CD4-positive, alpha-beta memory T cell (primary cell): ENCODE measurements around the gene STMN1. TPM values are rescaled to one million over a fixed set of nuclear protein-coding genes. Genes with fewer than 3 reads are reported as not detected.

Source experiments
- CTCF ChIA-PET: fragments of 350-600 bp; sonication (Branson Sonifier 250); formaldehyde crosslinking; loops from one replicate; lab custom pipeline; 2021; ENCODE audit warnings: inconsistent platforms; ENCODE audit not compliant: partially characterized antibody; lab: Charles Lee
- POLR2A ChIA-PET: fragments of 350-600 bp; sonication (Branson Sonifier 250); formaldehyde crosslinking; loops from one replicate; lab custom pipeline; 2021; ENCODE audit not compliant: partially characterized antibody; lab: Charles Lee
- DNase-seq, 5 donors: peaks; one replicate each; pipeline versions ENCODE4 v3.0.0 to v3.0.0-alpha.2; 2020 to 2022; ENCODE audit warnings: mixed read lengths in 1 of 5
- H3K27ac ChIP-seq: one replicate; pipeline ENCODE4 v1.7.0; 2013; ENCODE audit warnings: low read depth, low read length
- H3K27me3 ChIP-seq: 2 replicates; pipeline ENCODE4 v1.7.0; 2013; ENCODE audit warnings: mild to moderate bottlenecking, low read length, moderate library complexity; ENCODE audit not compliant: insufficient read depth
- H3K36me3 ChIP-seq: 2 replicates; pipeline ENCODE4 v1.7.0; 2013; ENCODE audit warnings: mild to moderate bottlenecking, low read length, moderate library complexity; ENCODE audit not compliant: insufficient read depth
- H3K4me1 ChIP-seq: 2 replicates; pipeline ENCODE4 v1.7.0; 2013; ENCODE audit warnings: mild to moderate bottlenecking, low read length, moderate library complexity; ENCODE audit not compliant: insufficient read depth
- H3K4me3 ChIP-seq, 2 donors: one replicate each; pipeline ENCODE4 v1.7.0; 2013; ENCODE audit warnings: low read length in 2 of 2, mild to moderate bottlenecking in 1 of 2
- H3K9me3 ChIP-seq, 2 donors: one replicate each; pipeline ENCODE4 v1.7.0; 2013; ENCODE audit warnings: low read length in 2 of 2, control low read depth in 1 of 2; ENCODE audit not compliant: control insufficient read depth in 1 of 2
- H3K27ac Mint-ChIP-seq, 7 donors: one replicate each; pipeline ENCODE4 v1.8.0; 2020 to 2021; ENCODE audit warnings: mixed read lengths in 7 of 7, mild to moderate bottlenecking in 6 of 7, inconsistent platforms in 3 of 7, moderate library complexity in 3 of 7
- H3K27me3 Mint-ChIP-seq, 2 donors: one replicate each; pipeline ENCODE4 v1.8.0; 2020 to 2021; ENCODE audit warnings: mixed read lengths in 2 of 2
- H3K36me3 Mint-ChIP-seq, 2 donors: one replicate each; pipeline ENCODE4 v1.8.0; 2020 to 2021; ENCODE audit warnings: mixed read lengths in 2 of 2, inconsistent platforms in 1 of 2, mild to moderate bottlenecking in 1 of 2
- H3K4me1 Mint-ChIP-seq, 4 donors: one replicate each; pipeline ENCODE4 v1.8.0; 2020 to 2021; ENCODE audit warnings: mixed read lengths in 4 of 4, mild to moderate bottlenecking in 1 of 4
- H3K4me3 Mint-ChIP-seq, 8 donors: one replicate each; pipeline ENCODE4 v1.8.0; 2020 to 2021; ENCODE audit warnings: mixed read lengths in 8 of 8, mild to moderate bottlenecking in 7 of 8, moderate library complexity in 6 of 8, inconsistent platforms in 3 of 8
- H3K9me3 Mint-ChIP-seq, 8 donors: one replicate each; pipeline ENCODE4 v1.8.0; 2020 to 2021; ENCODE audit warnings: mixed read lengths in 8 of 8, mild to moderate bottlenecking in 5 of 8, inconsistent platforms in 3 of 8, moderate library complexity in 1 of 8
- intact Hi-C: fragments of 100-400 bp; cut with micrococcal nuclease; formaldehyde crosslinking; loops from one replicate; pipeline ENCODE4 v1.15.1; 2023
- polyA plus RNA-seq, 2 donors: library from polyadenylated mRNA; unstranded; fragments of 300-500 nt; fragmentation: Illumina TruSeq; gene quantifications; one replicate each; pipeline ENCODE4 v1.2.3, GENCODE V29; 2021
- total RNA-seq, 2 experiments: library from RNA; stranded (reverse); gene quantifications; one replicate each; pipeline ENCODE4 v1.2.3, GENCODE V29; 2021

Gene STMN1
- total and polyA plus RNA-seq, 4 experiments from 2014 or later: 34.5 to 85.2 (median 45.4) TPM

- Mint-ChIP-seq H3K4me1 (peaks cover 4 to 13% (median 6%) of the 10 kb centered on the region in 4 donors), H3K9me3 (no peaks in the 10 kb centered on the region), H3K27ac (peak overlapping the region in 1 of 7 donors; percentile 29), H3K36me3 (no peaks in the 10 kb centered on the region), H3K4me3 (no peak overlapping the region), H3K27me3 (no peaks in the 10 kb centered on the region)
- intact Hi-C loops: no loop called here
- POLR2A ChIA-PET: no interaction called here
- H3K27ac ChIP-seq: no peak overlapping the region
- no peaks in the 10 kb centered on the region for H3K9me3 ChIP-seq
- H3K4me1 ChIP-seq: peaks cover 10% of the 10 kb centered on the region
- H3K27me3 ChIP-seq: no peaks in the 10 kb centered on the region
- no peak overlapping the region for H3K4me3 ChIP-seq
- CTCF ChIA-PET: no interaction called here
- no peaks in the 10 kb centered on the region for H3K36me3 ChIP-seq
- DNase-seq: no peak
Measured at GRCh38 chr1:25872713-25873112, 33.5 kb downstream of the STMN1 start.

DNA sequence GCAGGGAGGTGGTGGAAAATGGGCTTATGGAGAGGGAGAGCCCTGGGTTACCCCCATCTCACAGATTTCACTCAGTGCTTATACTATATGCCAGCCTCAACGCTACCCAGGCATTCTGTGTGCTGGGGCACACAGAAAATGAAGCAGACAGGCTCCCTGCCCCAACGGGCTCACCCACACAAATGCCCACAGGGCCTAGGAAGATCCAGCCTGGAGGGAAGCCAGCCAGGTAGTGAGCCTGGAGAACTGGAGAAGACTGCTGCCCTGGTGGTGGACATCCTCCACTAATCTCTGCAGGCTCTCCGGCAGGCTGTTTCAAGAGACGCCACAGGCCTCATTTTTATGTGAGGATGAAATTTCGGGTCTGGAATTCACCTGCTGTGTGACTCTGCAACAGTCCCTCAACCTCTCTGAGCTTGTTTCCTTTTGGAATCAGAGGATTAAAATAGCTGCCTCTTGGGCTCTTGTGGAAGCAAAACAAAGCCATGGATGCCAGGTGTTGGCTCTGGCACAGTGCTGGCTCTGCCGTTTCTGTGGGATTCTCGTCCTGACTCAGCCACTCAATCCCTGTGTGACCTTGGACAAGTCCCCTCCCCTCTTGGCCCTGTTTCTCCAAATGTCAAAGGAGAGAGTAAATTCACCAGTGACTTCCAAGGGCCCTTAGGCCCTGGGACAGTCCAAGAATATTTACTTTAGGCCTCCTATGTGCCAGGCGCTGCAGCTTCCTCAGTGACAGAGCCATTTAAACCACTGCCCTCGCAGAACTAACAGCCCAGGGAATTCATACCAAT is 34.3 kb downstream of the STMN1 start:
- H3K4me1 ChIP-seq: peaks cover 10% of the 10 kb centered on the region
- H3K27ac ChIP-seq: no peak overlapping the region
- H3K36me3 ChIP-seq: no peaks in the 10 kb centered on the region
- Mint-ChIP-seq H3K36me3 (no peaks in the 10 kb centered on the region), H3K27ac (no peak overlapping the region), H3K9me3 (no peaks in the 10 kb centered on the region), H3K4me3 (peak overlapping the region in 1 of 8 donors; percentile 39), H3K4me1 (peaks cover 4 to 13% (median 6%) of the 10 kb centered on the region in 4 donors), H3K27me3 (no peaks in the 10 kb centered on the region)
- no peaks in the 10 kb centered on the region for H3K27me3 ChIP-seq
- intact Hi-C loops: no loop called here
- H3K4me3 ChIP-seq: no peak overlapping the region
- ChIA-PET CTCF (no interaction called here), POLR2A (no interaction called here)
- no peaks in the 10 kb centered on the region for H3K9me3 ChIP-seq
- DNase-seq: no peak

DNA sequence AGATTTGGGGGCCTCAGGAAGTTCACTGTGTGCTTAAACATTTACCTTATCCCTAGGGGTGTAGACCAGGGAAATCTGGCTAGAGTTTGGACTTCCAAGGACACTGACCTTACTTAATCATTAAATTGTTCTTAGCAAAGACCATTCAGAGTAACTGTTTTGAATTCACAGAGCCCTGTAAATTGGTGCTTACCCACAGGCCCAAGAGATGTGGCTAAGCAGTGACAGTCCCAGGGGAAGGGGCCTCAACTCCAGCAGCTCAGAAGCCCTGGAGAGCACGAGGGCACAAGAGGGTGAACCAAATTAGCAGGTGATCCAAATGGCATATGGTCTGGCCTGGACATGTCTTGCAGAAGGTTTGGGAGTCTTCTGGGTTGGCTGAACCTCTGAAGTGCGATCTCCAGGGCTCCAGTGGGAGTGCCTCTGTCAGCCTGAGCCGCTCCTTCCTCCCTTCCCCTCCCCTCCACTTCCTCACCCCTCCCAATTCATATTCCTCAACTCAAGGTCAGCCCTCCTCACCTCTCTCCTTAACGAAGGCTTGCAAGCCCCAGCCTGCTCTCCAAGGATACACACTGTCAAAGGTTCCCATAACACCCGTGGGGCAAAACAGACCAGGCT is 35.0 kb downstream of the STMN1 start:
- no peaks in the 10 kb centered on the region for H3K27me3 ChIP-seq
- ChIA-PET CTCF (interaction anchor here (1.1 kb wide), 1 partner anchor 24 kb away, joined by 4 read pairs; no protein-coding TSS in a partner anchor), POLR2A (no interaction called here)
- peaks cover 4 to 10% (median 5%) of the 10 kb centered on the region in 4 donors for H3K4me1 Mint-ChIP-seq
- no peaks in the 10 kb centered on the region for H3K27me3 Mint-ChIP-seq
- intact Hi-C loops: no loop called here
- peaks cover 10% of the 10 kb centered on the region for H3K4me1 ChIP-seq
- no peak overlapping the region for H3K27ac ChIP-seq
- H3K36me3 Mint-ChIP-seq: no peaks in the 10 kb centered on the region
- H3K9me3 Mint-ChIP-seq: no peaks in the 10 kb centered on the region
- no peaks in the 10 kb centered on the region for H3K36me3 ChIP-seq
- H3K27ac Mint-ChIP-seq: no peak overlapping the region
- no peak overlapping the region for H3K4me3 ChIP-seq
- H3K9me3 ChIP-seq: no peaks in the 10 kb centered on the region
- no peak overlapping the region for H3K4me3 Mint-ChIP-seq
- DNase-seq: no peak

GRCh38 chr1:25870614-25871013 is 35.6 kb downstream of the STMN1 start:
- Mint-ChIP-seq H3K9me3 (no peaks in the 10 kb centered on the region), H3K27ac (no peak overlapping the region), H3K4me3 (no peak overlapping the region), H3K36me3 (no peaks in the 10 kb centered on the region), H3K27me3 (no peaks in the 10 kb centered on the region), H3K4me1 (peaks cover 2 to 6% (median 5%) of the 10 kb centered on the region in 4 donors)
- no peaks in the 10 kb centered on the region for H3K9me3 ChIP-seq
- intact Hi-C loops: no loop called here
- ChIA-PET POLR2A (no interaction called here), CTCF (interaction anchor here (1.1 kb wide), 1 partner anchor 25 kb away, joined by 4 read pairs; no protein-coding TSS in a partner anchor)
- peaks cover 10% of the 10 kb centered on the region for H3K4me1 ChIP-seq
- no peak overlapping the region for H3K27ac ChIP-seq
- H3K36me3 ChIP-seq: no peaks in the 10 kb centered on the region
- no peak for DNase-seq
- H3K4me3 ChIP-seq: no peak overlapping the region
- no peaks in the 10 kb centered on the region for H3K27me3 ChIP-seq

DNA sequence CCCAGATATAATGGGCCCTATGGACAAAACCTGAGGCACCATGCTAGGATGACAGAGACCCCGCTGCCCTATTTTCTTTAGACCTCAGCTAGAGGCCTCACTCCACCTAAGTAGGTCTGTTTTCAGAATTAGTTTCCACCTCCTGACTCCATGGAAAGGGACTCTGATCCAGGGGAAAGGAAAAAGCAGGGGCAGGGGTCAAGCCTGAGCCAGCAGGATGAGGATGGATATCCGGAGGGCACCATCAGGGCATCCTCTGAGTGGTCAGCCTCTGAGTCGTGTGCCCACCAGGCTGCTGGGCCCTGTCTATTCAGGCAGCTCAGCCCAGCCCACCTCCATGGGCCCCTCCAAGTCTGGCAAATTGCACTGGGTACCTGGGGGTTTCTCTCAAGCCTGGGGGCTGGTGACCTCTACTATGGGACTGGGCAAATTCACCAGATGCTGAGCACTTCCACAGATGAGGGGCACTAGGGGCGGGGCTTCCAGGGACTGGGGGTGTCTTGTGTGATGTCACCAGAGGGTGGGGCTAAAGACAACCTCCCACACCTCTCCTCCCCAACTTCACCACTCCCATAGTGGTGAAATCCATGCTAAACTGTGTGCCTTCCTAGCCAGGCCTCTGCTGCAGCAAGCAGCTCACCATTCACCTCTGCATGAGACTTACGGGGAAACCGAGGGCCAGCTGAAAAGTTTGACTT is 36.2 kb downstream of the STMN1 start:
- ChIA-PET POLR2A (no interaction called here), CTCF (interaction anchor here (1.1 kb wide), 1 partner anchor 25 kb away, joined by 4 read pairs; no protein-coding TSS in a partner anchor)
- Histone ChIP-seq H3K9me3 (no peaks in the 10 kb centered on the region), H3K27ac (no peak overlapping the region), H3K4me1 (peaks cover 10% of the 10 kb centered on the region), H3K36me3 (no peaks in the 10 kb centered on the region), H3K4me3 (no peak overlapping the region), H3K27me3 (no peaks in the 10 kb centered on the region)
- DNase-seq: no peak
- Mint-ChIP-seq H3K36me3 (no peaks in the 10 kb centered on the region), H3K4me1 (peaks cover 2 to 4% (median 4%) of the 10 kb centered on the region in 4 donors), H3K9me3 (no peaks in the 10 kb centered on the region), H3K4me3 (no peak overlapping the region), H3K27me3 (no peaks in the 10 kb centered on the region), H3K27ac (no peak overlapping the region)
- intact Hi-C loops: no loop called here

DNA sequence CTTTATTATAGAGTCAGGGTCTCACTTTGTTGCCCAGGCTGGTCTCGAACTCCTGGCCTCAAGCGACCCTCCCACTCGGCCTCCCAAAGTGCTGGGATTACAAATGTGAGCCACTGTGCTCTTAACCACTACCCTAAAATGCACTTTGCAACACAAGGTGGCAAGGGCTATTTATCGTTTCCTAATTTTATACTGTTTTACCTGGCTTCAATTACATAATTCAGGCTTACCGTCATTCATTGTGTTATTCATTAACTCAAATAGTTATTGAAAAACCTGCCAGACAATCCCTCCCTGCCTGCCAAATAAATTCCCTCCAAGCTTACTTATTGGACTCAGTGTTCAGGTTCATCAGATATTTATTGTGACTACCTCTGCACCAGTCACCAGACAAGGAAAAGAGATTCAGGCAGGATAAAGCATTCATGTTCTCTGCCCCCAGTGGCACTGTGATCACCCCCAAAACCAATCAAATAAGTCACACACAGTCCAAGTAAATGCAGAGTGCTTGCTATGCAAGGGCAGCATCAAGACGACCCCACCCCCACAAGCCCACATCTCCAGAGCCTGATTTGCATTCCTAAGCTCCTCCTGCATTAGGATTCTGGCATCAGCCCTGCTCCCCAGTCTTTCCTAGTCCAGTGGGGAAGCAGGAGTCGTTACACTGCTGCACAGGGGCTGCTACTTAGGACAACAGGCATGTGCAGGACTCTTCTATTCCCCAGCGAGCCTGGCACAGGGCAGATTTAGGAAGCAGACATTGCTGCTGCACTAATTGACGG is 38.8 kb downstream of the STMN1 start:
- Mint-ChIP-seq H3K4me1 (no peaks in the 10 kb centered on the region), H3K27ac (no peak overlapping the region), H3K27me3 (no peaks in the 10 kb centered on the region), H3K4me3 (no peak overlapping the region), H3K36me3 (no peaks in the 10 kb centered on the region), H3K9me3 (no peaks in the 10 kb centered on the region)
- no peaks in the 10 kb centered on the region for H3K4me1 ChIP-seq
- intact Hi-C loops: no loop called here
- no peak overlapping the region for H3K27ac ChIP-seq
- no peaks in the 10 kb centered on the region for H3K27me3 ChIP-seq
- POLR2A ChIA-PET: interaction anchor here (0.6 kb wide), 1 partner anchor 263 kb away, joined by 3 read pairs; no protein-coding TSS in a partner anchor
- no peaks in the 10 kb centered on the region for H3K36me3 ChIP-seq
- CTCF ChIA-PET: no interaction called here
- DNase-seq: no peak
- no peaks in the 10 kb centered on the region for H3K9me3 ChIP-seq
- H3K4me3 ChIP-seq: no peak overlapping the region
